ENCODE results near the gene TOR1A.
"Not testable (repeated sequence)": the region's sequence is repeated elsewhere in the genome, so short reads cannot be mapped to it uniquely, and the experiment has no call there.

TOR1A gene

DNA sequence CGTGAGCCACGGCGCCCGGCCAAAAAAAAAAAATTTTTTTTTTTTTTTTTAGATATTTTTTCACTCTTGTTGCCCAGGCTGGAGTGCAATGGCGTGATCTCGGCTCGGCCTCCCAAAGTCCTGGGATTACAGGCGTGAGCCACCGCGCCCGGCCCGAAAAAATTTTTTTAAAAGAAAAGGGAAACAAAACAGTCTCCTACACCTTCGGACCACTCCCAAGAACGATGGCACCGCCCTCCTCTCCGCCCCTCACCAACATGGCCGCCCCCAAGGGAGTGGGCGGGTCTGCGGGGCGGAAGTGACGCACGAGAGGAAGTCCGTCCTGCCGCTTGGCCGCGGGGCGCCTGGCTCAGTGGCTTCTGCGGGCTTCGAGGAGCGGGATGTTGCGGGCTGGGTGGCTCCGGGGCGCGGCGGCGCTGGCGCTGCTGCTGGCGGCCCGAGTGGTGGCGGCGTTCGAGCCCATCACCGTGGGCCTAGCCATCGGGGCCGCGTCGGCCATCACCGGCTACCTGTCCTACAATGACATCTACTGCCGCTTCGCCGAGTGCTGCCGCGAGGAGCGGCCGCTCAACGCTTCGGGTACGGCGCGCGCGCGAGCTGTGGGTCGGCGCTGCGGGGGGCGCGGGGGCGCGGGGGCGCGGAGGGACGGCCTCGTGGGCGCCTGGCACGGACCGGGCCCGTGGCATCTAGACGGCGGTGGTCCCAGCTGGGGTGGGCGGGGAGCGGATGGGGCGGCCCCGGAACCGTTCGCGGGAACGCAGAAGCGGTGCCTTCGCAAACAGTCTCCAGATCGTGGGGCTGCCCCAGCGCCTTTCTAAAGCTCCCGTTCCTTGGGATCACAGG lies 20.9 kb downstream of the TOR1A start, which contains the start of gene TOR1B:
Gene TOR1B (plus strand): TSS at position 352 of the 843 bp plus-strand sequence. CDS start 29 bp downstream, at position 381.
- H3K4me2 ChIP-seq: peak within 1 kb of the TSS; percentile 68
- peaks cover 7% of the 10 kb centered on the region for H3K4me1 ChIP-seq (ENCODE audit: low read depth, poor library complexity, severe bottlenecking)
- peak within 1 kb of the TSS; percentile 45 for H3K9ac ChIP-seq
- H3K27ac ChIP-seq: peak within 1 kb of the TSS; percentile 29; the same call in 1 of the 2 replicates
- no peaks in the 10 kb centered on the region for H3K36me3 ChIP-seq (ENCODE audit: insufficient read depth)
- H3K4me3 ChIP-seq (IDR thresholded peaks at IDR 0.05; ENCODE audit: insufficient read depth, low read depth, low read length): no peak within 1 kb of the TSS
- TF ChIP-seq, protein P1, sequence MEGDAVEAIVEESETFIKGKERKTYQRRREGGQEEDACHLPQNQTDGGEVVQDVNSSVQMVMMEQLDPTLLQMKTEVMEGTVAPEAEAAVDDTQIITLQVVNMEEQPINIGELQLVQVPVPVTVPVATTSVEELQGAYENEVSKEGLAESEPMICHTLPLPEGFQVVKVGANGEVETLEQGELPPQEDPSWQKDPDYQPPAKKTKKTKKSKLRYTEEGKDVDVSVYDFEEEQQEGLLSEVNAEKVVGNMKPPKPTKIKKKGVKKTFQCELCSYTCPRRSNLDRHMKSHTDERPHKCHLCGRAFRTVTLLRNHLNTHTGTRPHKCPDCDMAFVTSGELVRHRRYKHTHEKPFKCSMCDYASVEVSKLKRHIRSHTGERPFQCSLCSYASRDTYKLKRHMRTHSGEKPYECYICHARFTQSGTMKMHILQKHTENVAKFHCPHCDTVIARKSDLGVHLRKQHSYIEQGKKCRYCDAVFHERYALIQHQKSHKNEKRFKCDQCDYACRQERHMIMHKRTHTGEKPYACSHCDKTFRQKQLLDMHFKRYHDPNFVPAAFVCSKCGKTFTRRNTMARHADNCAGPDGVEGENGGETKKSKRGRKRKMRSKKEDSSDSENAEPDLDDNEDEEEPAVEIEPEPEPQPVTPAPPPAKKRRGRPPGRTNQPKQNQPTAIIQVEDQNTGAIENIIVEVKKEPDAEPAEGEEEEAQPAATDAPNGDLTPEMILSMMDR (conservative IDR thresholded peaks at IDR 0.05; ENCODE audit: low read depth, low read length): no peak
- H3K79me2 ChIP-seq (ENCODE audit: insufficient read depth, low read depth): no peaks in the 10 kb centered on the region
- no peaks in the 10 kb centered on the region for H3K27me3 ChIP-seq (ENCODE audit: insufficient read depth, low read depth)
- no peaks in the 10 kb centered on the region for H4K20me1 ChIP-seq (ENCODE audit: insufficient read depth)
- peak within 1 kb of the TSS; percentile 79 for H2AFZ ChIP-seq (ENCODE audit: low read depth)

DNA sequence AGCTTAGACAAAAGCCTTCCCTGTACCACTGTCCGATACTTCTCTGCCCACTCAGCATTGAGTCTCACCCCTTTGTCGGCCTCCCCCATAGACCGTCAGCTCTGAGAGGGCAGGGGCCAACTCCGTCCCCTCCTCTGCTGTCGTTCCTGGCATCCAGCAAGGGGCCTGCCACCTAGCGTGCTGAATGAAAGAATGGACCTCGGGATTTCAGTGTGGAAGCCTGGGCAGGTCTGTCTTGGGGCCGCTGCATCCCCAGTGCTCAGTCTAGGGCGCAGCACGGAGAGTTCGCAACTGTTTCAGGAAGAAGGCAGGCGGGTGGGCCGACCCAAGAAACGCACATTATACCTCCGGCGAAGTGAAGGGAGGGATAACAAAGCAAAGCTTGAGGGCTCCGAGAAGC lies 22.4 kb downstream of the TOR1A start:
- Histone ChIP-seq H2AFZ (ENCODE audit: low read depth) (no peak overlapping the region), H3K4me3 (IDR thresholded peaks at IDR 0.05; ENCODE audit: insufficient read depth, low read depth, low read length) (no peak overlapping the region), H3K4me1 (ENCODE audit: low read depth, poor library complexity, severe bottlenecking) (peaks cover 11% of the 10 kb centered on the region), H3K4me2 (no peak overlapping the region), H3K27me3 (ENCODE audit: insufficient read depth, low read depth) (peaks cover 1% of the 10 kb centered on the region; the same call in 1 of the 2 replicates), H4K20me1 (ENCODE audit: insufficient read depth) (no peaks in the 10 kb centered on the region), H3K27ac (no peak overlapping the region), H3K79me2 (ENCODE audit: insufficient read depth, low read depth) (no peaks in the 10 kb centered on the region), H3K36me3 (ENCODE audit: insufficient read depth) (no peaks in the 10 kb centered on the region), H3K9ac (no peak overlapping the region)
- TF ChIP-seq, protein P1 (conservative IDR thresholded peaks at IDR 0.05; ENCODE audit: low read depth, low read length): no peak

DNA sequence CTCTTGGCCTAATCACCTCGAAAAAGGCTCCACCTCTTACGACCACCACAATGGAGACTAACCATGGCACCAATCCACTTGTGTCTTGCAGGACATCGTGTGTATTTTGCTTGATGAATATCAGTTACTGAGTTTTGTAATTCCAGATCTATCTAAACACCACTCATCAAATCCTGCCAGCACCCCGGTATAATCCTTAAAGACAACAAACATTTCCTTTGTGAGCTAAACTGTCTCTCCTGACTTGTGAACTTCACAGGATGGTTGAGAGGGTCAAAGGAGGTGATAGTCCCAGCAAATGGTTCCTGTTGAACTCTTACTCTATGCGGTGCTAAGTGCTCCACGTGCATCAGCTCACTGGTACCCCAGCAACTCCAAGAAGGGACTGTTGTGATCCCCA lies 25.0 kb downstream of the TOR1A start:
- Histone ChIP-seq H4K20me1 (ENCODE audit: insufficient read depth) (no peaks in the 10 kb centered on the region), H3K4me3 (IDR thresholded peaks at IDR 0.05; ENCODE audit: insufficient read depth, low read depth, low read length) (no peak overlapping the region), H3K9ac (no peak overlapping the region), H3K27ac (no peak overlapping the region), H3K79me2 (ENCODE audit: insufficient read depth, low read depth) (no peaks in the 10 kb centered on the region), H3K36me3 (ENCODE audit: insufficient read depth) (no peaks in the 10 kb centered on the region), H3K4me1 (ENCODE audit: low read depth, poor library complexity, severe bottlenecking) (peaks cover 14% of the 10 kb centered on the region), H3K4me2 (no peak overlapping the region), H3K27me3 (ENCODE audit: insufficient read depth, low read depth) (peaks cover 25% of the 10 kb centered on the region; the same call in 1 of the 2 replicates), H2AFZ (ENCODE audit: low read depth) (no peak overlapping the region)
- TF ChIP-seq, protein P1 (conservative IDR thresholded peaks at IDR 0.05; ENCODE audit: low read depth, low read length): no peak

DNA sequence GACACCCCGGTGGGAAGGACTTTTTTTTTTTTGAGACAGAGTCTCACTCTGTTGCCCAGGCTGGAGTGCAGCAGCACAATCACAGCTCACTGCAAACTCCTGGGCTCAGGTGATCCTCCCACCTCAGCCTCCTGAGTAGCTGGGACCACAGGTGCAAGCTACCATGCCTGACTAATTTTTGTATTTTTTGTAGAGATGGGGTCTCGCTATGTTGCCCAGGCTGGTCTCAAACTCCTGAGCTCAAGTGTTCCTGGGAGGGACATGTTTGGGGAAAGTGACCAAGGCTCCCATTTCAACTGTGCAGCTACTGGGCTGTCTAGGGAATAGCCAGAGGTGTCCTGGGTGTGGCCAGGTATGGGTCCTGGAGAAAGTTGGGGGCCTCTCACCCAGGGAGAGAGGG lies 27.9 kb downstream of the TOR1A start:
- not testable (repeated sequence) for H3K27ac ChIP-seq; H3K79me2 ChIP-seq (ENCODE audit: insufficient read depth, low read depth); H4K20me1 ChIP-seq (ENCODE audit: insufficient read depth); H3K4me3 ChIP-seq (IDR thresholded peaks at IDR 0.05; ENCODE audit: insufficient read depth, low read depth, low read length); H3K36me3 ChIP-seq (ENCODE audit: insufficient read depth); H2AFZ ChIP-seq (ENCODE audit: low read depth); H3K4me2 ChIP-seq; H3K9ac ChIP-seq
- Histone ChIP-seq H3K27me3 (ENCODE audit: insufficient read depth, low read depth) (peaks cover 43% of the 10 kb centered on the region), H3K4me1 (ENCODE audit: low read depth, poor library complexity, severe bottlenecking) (peaks cover 12% of the 10 kb centered on the region)

DNA sequence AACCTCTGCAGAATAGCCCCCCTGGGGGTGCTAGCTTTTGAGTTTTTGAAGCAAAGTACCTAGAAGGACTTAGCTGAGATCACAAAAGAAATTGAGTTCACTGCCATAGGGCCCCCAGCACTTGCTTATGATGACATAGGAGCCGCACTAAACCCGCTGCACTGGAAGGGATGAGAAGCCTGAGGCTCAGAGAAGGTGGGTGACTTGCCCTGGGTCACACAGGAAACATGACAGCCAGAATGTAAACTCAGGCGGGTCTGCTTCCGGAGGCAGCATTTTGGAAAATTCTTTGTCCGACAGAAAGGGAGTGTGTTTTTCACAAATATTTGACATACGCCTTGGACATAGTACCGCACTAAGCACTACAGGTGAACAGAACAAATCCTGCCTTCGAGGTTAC lies 29.4 kb downstream of the TOR1A start:
- Histone ChIP-seq H3K4me3 (IDR thresholded peaks at IDR 0.05; ENCODE audit: insufficient read depth, low read depth, low read length) (no peak overlapping the region), H3K36me3 (ENCODE audit: insufficient read depth) (no peaks in the 10 kb centered on the region), H3K9ac (no peak overlapping the region), H3K27me3 (ENCODE audit: insufficient read depth, low read depth) (peaks cover 49% of the 10 kb centered on the region), H3K79me2 (ENCODE audit: insufficient read depth, low read depth) (no peaks in the 10 kb centered on the region), H3K4me1 (ENCODE audit: low read depth, poor library complexity, severe bottlenecking) (peaks cover 15% of the 10 kb centered on the region), H3K4me2 (no peak overlapping the region), H4K20me1 (ENCODE audit: insufficient read depth) (no peaks in the 10 kb centered on the region), H2AFZ (ENCODE audit: low read depth) (no peak overlapping the region), H3K27ac (no peak overlapping the region)
- TF ChIP-seq, protein P1 (conservative IDR thresholded peaks at IDR 0.05; ENCODE audit: low read depth, low read length): no peak
